HepG2 (cell line): ENCODE data around the gene C16orf54. TPM values are rescaled to one million over a fixed set of nuclear protein-coding genes. Genes with fewer than 3 reads are reported as not detected.

ENCODE experiments used
- CBX2 ChIP-seq, 2 experiments: fragments of 200-600 bp in 1 of 2; sonication (generic); formaldehyde crosslinking in 1 of 2; IDR thresholded peaks; 2 replicates each; pipeline versions ENCODE4 v1.7.0 to v1.8.1; 2018 to 2022; ENCODE audit warnings: low read depth in 2 of 2, low read length in 1 of 2, mild to moderate bottlenecking in 1 of 2, missing genetic modification reagents in 1 of 2
- HOXA5 ChIP-seq: sonication (generic); formaldehyde crosslinking; IDR thresholded peaks from 2 replicates; pipeline ENCODE4 v1.4.0; 2020; ENCODE audit warnings: missing genetic modification reagents
- KDM1A ChIP-seq: IDR thresholded peaks from 2 replicates; pipeline ENCODE4 v1.6.1; 2016; ENCODE audit warnings: missing compliant biosample characterization
- MED8 ChIP-seq: sonication (generic); formaldehyde crosslinking; IDR thresholded peaks from 2 replicates; pipeline ENCODE4 v1.8.1; 2023; ENCODE audit warnings: mild to moderate bottlenecking, missing genetic modification reagents; ENCODE audit not compliant: insufficient replicate concordance
- MTF2 ChIP-seq: sonication (generic); formaldehyde crosslinking; IDR thresholded peaks from 2 replicates; pipeline ENCODE4 v1.5.0; 2020; ENCODE audit warnings: missing genetic modification reagents, borderline replicate concordance
- RFXAP ChIP-seq: sonication (generic); formaldehyde crosslinking; IDR thresholded peaks from 2 replicates; pipeline ENCODE4 v1.4.0; 2020; ENCODE audit warnings: missing genetic modification reagents, borderline replicate concordance
- SMAD9 ChIP-seq: sonication (generic); formaldehyde crosslinking; IDR thresholded peaks from 2 replicates; pipeline ENCODE4 v1.5.1; 2020; ENCODE audit warnings: mild to moderate bottlenecking, missing genetic modification reagents
- SMARCE1 ChIP-seq: fragments of 450-650 bp; IDR thresholded peaks from 2 replicates; pipeline ENCODE4 v1.6.1; 2017; ENCODE audit warnings: borderline replicate concordance
- SP140L ChIP-seq: sonication (generic); formaldehyde crosslinking; IDR thresholded peaks from 2 replicates; pipeline ENCODE4 v1.4.0; 2020; ENCODE audit warnings: missing genetic modification reagents, borderline replicate concordance
- TEAD3 ChIP-seq: optimal IDR thresholded peaks from 2 replicates; pipeline ENCODE3; 2016; ENCODE audit warnings: borderline replicate concordance
- TMF1 ChIP-seq: sonication (generic); formaldehyde crosslinking; IDR thresholded peaks from 2 replicates; pipeline ENCODE4 v1.8.1; 2022; ENCODE audit warnings: low read depth, missing genetic modification reagents
- TP53 ChIP-seq: sonication (generic); formaldehyde crosslinking; conservative IDR thresholded peaks from 2 replicates; pipeline ENCODE4 v1.4.0; 2020; ENCODE audit warnings: missing genetic modification reagents
- ZNF253 ChIP-seq: sonication (generic); formaldehyde crosslinking; IDR thresholded peaks from 2 replicates; pipeline ENCODE4 v1.8.0; 2022; ENCODE audit warnings: mild to moderate bottlenecking, missing genetic modification reagents, borderline replicate concordance
- ZNF749 ChIP-seq: sonication (generic); formaldehyde crosslinking; IDR thresholded peaks from 2 replicates; pipeline ENCODE4 v1.8.0; 2022; ENCODE audit warnings: mild to moderate bottlenecking, missing genetic modification reagents, moderate library complexity, borderline replicate concordance
- ZNF788 ChIP-seq: sonication (generic); formaldehyde crosslinking; IDR thresholded peaks from 2 replicates; pipeline ENCODE4 v1.5.0; 2020; ENCODE audit warnings: mild to moderate bottlenecking, missing genetic modification reagents, borderline replicate concordance
- polyA plus RNA-seq, 8 experiments: library from polyadenylated mRNA; depleted of rRNA in 3 of 8; stranded (reverse) in 7 of 8; unstranded in 1 of 8; fragments of >200 nt; fragmentation: Illumina TruSeq in 4 of 8; extraction: Trizol in 4 of 8; gene quantifications; 2 replicates each; pipeline versions ENCODE4 v1.2.1 to v1.2.3, GENCODE V29; 2011 to 2016; ENCODE audit warnings: low read depth in 4 of 8, missing spikeins in 1 of 8, mixed read lengths in 1 of 8; ENCODE audit not compliant: insufficient read depth in 1 of 8
- total RNA-seq, 5 experiments: library from RNA; depleted of rRNA; stranded (reverse); fragments of >200 nt; fragmentation: Illumina TruSeq; extraction: Trizol; gene quantifications; 2 replicates each; pipeline ENCODE4 v1.2.3, GENCODE V29; 2016; ENCODE audit warnings: low read depth in 1 of 5
- TF ChIP-seq, protein P1 (sequence below): sonication (generic); formaldehyde crosslinking; IDR thresholded peaks from 2 replicates; pipeline ENCODE4 v1.5.1; 2020; ENCODE audit warnings: missing genetic modification reagents, mild to moderate bottlenecking, borderline replicate concordance
- TF ChIP-seq, protein P2 (sequence below), 2 experiments: sonication (generic) in 1 of 2; formaldehyde crosslinking in 1 of 2; IDR thresholded peaks; 2 replicates each; pipeline versions ENCODE4 v1.4.0 to v1.6.1; 2016 to 2020; ENCODE audit warnings: borderline replicate concordance in 1 of 2, low read depth in 1 of 2, mild to moderate bottlenecking in 1 of 2, missing genetic modification reagents in 1 of 2
- TF ChIP-seq, protein P3 (sequence below): IDR thresholded peaks from 2 replicates; pipeline ENCODE4 v1.6.1; 2016; ENCODE audit warnings: missing genetic modification reagents, missing compliant biosample characterization
- TF ChIP-seq, protein P4 (sequence below): IDR thresholded peaks from 2 replicates; pipeline ENCODE4 v1.6.1; 2016; ENCODE audit warnings: mild to moderate bottlenecking

C16orf54 gene
- total and polyA plus RNA-seq, 2 of the 13 experiments (the other 11 are each of a cell fraction or from before 2014, with no cell fraction given) = not detected

DNA sequence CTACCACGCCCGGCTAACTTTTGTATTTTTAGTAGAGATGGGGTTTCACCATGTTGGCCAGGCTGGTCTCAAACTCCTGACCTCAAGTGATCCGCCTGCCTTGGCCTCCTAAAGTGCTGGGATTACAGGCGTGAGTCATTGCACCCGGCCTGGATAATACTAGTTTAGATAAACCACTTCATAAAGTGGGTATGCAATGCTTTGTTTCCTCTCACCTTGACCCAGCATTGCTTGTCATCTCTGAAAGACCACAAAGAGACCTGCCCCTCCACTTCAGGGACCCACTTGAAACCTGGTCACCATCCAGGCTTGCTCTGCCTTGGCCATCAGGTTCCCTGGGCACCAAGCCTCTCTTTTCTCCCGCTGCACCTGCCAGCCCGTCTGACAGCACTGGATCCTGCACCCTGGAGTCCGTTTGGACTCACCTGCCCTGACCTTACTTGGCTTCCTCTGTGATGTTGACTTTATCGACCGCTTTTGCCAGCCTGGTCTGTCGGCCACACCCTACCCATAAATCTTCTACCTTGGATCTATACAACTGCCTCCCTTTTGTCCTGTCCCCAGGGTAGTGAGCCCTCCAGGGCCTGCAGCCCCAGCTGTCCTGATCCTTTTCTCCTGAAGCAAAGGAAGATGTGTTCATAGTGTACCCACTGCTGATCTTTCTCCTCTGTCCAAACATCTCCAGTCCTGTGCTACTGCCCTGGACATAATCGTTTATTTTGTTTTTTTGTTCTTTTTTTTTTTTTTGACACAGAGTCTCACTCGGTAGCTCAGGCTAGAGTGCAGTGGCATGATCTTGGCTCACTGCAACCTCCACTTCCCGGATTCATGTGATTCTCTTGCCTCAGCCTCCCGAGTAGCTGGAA is 19.6 kb upstream of the C16orf54 start (continued):
- no peak for TF ChIP-seq ZNF749 (CRISPR knock-in tag)
- no peak for TF ChIP-seq MTF2
- TF ChIP-seq, protein P1, sequence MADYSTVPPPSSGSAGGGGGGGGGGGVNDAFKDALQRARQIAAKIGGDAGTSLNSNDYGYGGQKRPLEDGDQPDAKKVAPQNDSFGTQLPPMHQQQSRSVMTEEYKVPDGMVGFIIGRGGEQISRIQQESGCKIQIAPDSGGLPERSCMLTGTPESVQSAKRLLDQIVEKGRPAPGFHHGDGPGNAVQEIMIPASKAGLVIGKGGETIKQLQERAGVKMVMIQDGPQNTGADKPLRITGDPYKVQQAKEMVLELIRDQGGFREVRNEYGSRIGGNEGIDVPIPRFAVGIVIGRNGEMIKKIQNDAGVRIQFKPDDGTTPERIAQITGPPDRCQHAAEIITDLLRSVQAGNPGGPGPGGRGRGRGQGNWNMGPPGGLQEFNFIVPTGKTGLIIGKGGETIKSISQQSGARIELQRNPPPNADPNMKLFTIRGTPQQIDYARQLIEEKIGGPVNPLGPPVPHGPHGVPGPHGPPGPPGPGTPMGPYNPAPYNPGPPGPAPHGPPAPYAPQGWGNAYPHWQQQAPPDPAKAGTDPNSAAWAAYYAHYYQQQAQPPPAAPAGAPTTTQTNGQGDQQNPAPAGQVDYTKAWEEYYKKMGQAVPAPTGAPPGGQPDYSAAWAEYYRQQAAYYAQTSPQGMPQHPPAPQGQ = no peak
- TF ChIP-seq ZNF253 (CRISPR knock-in tag) = no peak
- TF ChIP-seq KDM1A (CRISPR knock-in tag) = peak; percentile 77; the same call in 1 of the 2 replicates
- peak; percentile 96; the same call in 1 of the 2 replicates for TF ChIP-seq ZNF788
- TF ChIP-seq SMARCE1 = peak; percentile 40; the same call in 1 of the 2 replicates
- TF ChIP-seq SMAD9 (CRISPR knock-in tag) = no peak; the same call in 1 of the 2 replicates
- TF ChIP-seq CBX2 (IDR thresholded peaks at IDR 0.05; ENCODE audit: low read depth, low read length) = no peak
- 0 out of 2 replicates have a peak, but pooled peaks have one; percentile 45 for TF ChIP-seq CBX2 (CRISPR knock-in tag; IDR thresholded peaks at IDR 0.05; ENCODE audit: low read depth)
- peak; percentile 58 for TF ChIP-seq MED8
- TF ChIP-seq HOXA5 (CRISPR knock-in tag) = peak; percentile 100
- TF ChIP-seq, protein P2, sequence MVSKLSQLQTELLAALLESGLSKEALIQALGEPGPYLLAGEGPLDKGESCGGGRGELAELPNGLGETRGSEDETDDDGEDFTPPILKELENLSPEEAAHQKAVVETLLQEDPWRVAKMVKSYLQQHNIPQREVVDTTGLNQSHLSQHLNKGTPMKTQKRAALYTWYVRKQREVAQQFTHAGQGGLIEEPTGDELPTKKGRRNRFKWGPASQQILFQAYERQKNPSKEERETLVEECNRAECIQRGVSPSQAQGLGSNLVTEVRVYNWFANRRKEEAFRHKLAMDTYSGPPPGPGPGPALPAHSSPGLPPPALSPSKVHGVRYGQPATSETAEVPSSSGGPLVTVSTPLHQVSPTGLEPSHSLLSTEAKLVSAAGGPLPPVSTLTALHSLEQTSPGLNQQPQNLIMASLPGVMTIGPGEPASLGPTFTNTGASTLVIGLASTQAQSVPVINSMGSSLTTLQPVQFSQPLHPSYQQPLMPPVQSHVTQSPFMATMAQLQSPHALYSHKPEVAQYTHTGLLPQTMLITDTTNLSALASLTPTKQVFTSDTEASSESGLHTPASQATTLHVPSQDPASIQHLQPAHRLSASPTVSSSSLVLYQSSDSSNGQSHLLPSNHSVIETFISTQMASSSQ (IDR thresholded peaks at IDR 0.05; ENCODE audit: low read depth) = peak; percentile 65; the same call in 1 of the 2 replicates
- TF ChIP-seq, protein P2 (CRISPR knock-in tag; IDR thresholded peaks at IDR 0.05; ENCODE audit: borderline replicate concordance) = peak; percentile 83; the same call in 1 of the 2 replicates
- TF ChIP-seq RFXAP (CRISPR knock-in tag) = peak; percentile 91
- TF ChIP-seq SP140L (CRISPR knock-in tag) = no peak; the same call in 1 of the 2 replicates
- TF ChIP-seq TMF1 (CRISPR knock-in tag) = no peak; the same call in none of the 2 replicates
- TF ChIP-seq, protein P3, sequence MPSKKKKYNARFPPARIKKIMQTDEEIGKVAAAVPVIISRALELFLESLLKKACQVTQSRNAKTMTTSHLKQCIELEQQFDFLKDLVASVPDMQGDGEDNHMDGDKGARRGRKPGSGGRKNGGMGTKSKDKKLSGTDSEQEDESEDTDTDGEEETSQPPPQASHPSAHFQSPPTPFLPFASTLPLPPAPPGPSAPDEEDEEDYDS (CRISPR knock-in tag) = peak; percentile 46; the same call in 1 of the 2 replicates
- TF ChIP-seq, protein P4, sequence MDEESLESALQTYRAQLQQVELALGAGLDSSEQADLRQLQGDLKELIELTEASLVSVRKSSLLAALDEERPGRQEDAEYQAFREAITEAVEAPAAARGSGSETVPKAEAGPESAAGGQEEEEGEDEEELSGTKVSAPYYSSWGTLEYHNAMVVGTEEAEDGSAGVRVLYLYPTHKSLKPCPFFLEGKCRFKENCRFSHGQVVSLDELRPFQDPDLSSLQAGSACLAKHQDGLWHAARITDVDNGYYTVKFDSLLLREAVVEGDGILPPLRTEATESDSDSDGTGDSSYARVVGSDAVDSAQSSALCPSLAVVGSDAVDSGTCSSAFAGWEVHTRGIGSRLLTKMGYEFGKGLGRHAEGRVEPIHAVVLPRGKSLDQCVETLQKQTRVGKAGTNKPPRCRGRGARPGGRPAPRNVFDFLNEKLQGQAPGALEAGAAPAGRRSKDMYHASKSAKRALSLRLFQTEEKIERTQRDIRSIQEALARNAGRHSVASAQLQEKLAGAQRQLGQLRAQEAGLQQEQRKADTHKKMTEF (CRISPR knock-in tag) = peak; percentile 95
- peak; percentile 83; the same call in 1 of the 2 replicates for TF ChIP-seq TP53
- TF ChIP-seq TEAD3 = peak; percentile 84
